Embryonic facial prominence (tissue), 1 donor: Measurements from ENCODE around the gene SUGP1.

Experiments
- DNase-seq: peaks from one replicate; pipeline ENCODE4 v3.0.0-alpha.2; 2016; ENCODE audit errors: extremely low spot score

SUGP1 gene

GRCh38 chr19:19297759-19298158 is 22.6 kb downstream of the SUGP1 start:
- DNase-seq = no peak

- DNase-seq = no peak
These were observed 23.2 kb downstream of the SUGP1 start for GRCh38 chr19:19296953-19297689.

- no peak for DNase-seq
These were observed 25.4 kb downstream of the SUGP1 start for GRCh38 chr19:19294914-19295313.

GRCh38 chr19:19292607-19293006 is 27.7 kb downstream of the SUGP1 start:
- no peak for DNase-seq

GRCh38 chr19:19285686-19286085 is 34.6 kb downstream of the SUGP1 start:
- no peak for DNase-seq

- no peak for DNase-seq
These were observed 39.7 kb downstream of the SUGP1 start for GRCh38 chr19:19280561-19280960.

- no peak for DNase-seq
These were observed 40.5 kb downstream of the SUGP1 start for GRCh38 chr19:19279853-19280252.

GRCh38 chr19:19279062-19279612 is 41.2 kb downstream of the SUGP1 start:
- DNase-seq = no peak

GRCh38 chr19:19278315-19278714 is 42.0 kb downstream of the SUGP1 start:
- DNase-seq = no peak

GRCh38 chr19:19276851-19277250 is 43.5 kb downstream of the SUGP1 start:
- no peak for DNase-seq

- no peak for DNase-seq
These were observed 43.9 kb downstream of the SUGP1 start for GRCh38 chr19:19276386-19276785.

- DNase-seq = no peak
These were observed 45.4 kb downstream of the SUGP1 start for GRCh38 chr19:19274716-19275565.

GRCh38 chr19:19274146-19274545 is 46.2 kb downstream of the SUGP1 start:
- no peak for DNase-seq

GRCh38 chr19:19271828-19272599 is 48.3 kb downstream of the SUGP1 start:
- DNase-seq = no peak

GRCh38 chr19:19270749-19271571 is 49.3 kb downstream of the SUGP1 start:
- DNase-seq = no peak

GRCh38 chr19:19269952-19270694 is 50.2 kb downstream of the SUGP1 start:
- DNase-seq = no peak

GRCh38 chr19:19268453-19269385 is 51.6 kb downstream of the SUGP1 start:
- no peak for DNase-seq

GRCh38 chr19:19267305-19267704 is 53.0 kb downstream of the SUGP1 start:
- no peak for DNase-seq

- DNase-seq = no peak
These were observed 56.3 kb downstream of the SUGP1 start for GRCh38 chr19:19263886-19264487.
